ENCODE measurements around the gene OPN1SW.

DNA sequence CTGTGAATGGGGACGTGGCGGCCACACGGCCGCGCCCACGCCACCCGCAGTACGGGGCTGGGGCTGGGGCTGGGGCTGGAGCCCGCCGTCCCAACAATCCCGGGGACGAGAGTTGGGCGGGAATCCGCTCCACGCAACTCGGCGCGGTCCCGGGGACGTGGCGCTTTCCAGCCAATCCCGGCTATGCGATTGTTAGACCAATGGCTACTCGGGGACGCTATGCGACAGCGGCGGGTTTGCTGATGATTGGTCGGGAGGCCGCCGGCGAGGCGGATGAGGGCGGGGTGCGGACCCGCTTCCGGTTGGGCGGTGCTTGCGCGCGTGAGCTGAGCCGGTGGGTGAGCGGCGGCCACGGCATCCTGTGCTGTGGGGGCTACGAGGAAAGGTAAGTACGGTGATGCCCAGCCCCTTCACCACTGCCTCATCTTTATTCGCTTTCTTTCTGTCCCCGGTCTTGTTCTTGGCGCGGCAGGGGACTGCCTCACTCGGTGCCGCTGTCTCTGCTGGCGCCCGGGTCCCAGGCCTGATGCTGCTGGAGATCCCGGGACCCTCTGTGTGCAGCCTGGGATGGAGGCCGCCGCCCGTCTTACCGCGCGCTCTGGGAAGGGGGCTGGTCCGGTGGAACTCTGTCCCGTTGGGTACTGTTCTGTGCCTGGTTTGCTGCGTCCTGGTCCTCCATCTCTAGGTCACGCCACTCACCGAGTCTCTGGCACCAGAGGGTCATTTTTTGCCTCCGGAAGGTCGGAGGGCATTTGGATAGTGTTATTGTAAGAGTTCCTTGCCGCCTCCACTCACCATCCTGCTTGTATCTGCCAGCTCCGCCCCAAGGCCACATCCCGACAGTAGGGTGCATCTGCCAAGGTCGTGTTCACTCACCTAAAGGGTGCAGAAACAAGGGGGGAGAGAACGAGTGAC, 36.3 kb downstream of the OPN1SW start, which contains the start of gene CALU:
- no peak for TF ChIP-seq EZH2 (IDR thresholded peaks at IDR 0.05; ENCODE audit: insufficient read depth, poor library complexity, severe bottlenecking)
- no peak for TF ChIP-seq EZH2phosphoT487 (IDR thresholded peaks at IDR 0.05; ENCODE audit: insufficient read depth, low read depth)

Measured in GM23248 (cell line).